Transverse colon (tissue), 4 donors: ENCODE results near the gene RIT2. TPM values are rescaled to one million over a fixed set of nuclear protein-coding genes. Genes with fewer than 3 reads are reported as not detected.

Experiments used
- DNase-seq: peaks from one replicate; pipeline ENCODE4 v3.0.0-alpha.2; 2019
- H3K27ac ChIP-seq, 4 donors: fragments of 200-600 bp; sonication (generic); 2 replicates each; pipeline ENCODE4 v1.5.1; 2016 to 2018; ENCODE audit warnings: inconsistent platforms in 4 of 4
- H3K27me3 ChIP-seq: fragments of 200-600 bp; sonication (generic); 2 replicates; pipeline ENCODE4 v1.5.1; 2017; ENCODE audit warnings: inconsistent platforms
- H3K36me3 ChIP-seq, 4 donors: fragments of 200-600 bp; sonication (generic); 2 replicates each; pipeline ENCODE4 v1.5.1; 2017 to 2019; ENCODE audit warnings: inconsistent platforms in 4 of 4
- H3K4me1 ChIP-seq, 4 donors: fragments of 200-600 bp; sonication (generic); 2 replicates each; pipeline ENCODE4 v1.5.1; 2017 to 2020; ENCODE audit warnings: inconsistent platforms in 4 of 4
- H3K4me3 ChIP-seq, 4 donors: fragments of 200-600 bp; sonication (generic); 1 replicate in 1 of 4; 2 replicates in 3 of 4; pipeline versions ENCODE4 v1.5.1 to v1.6.1; 2017 to 2019; ENCODE audit warnings: inconsistent platforms in 4 of 4
- H3K9me3 ChIP-seq, 2 donors: fragments of 200-600 bp; sonication (generic); 2 replicates each; pipeline ENCODE4 v1.5.1; 2017 to 2019; ENCODE audit warnings: inconsistent platforms in 2 of 2
- EP300 ChIP-seq: sonication (generic); formaldehyde crosslinking; IDR thresholded peaks from one replicate; pipeline ENCODE4 v1.6.1; 2017; ENCODE audit warnings: antibody characterized with exemption, low read depth
- POLR2A ChIP-seq: fragments of 450-650 bp; IDR thresholded peaks from one replicate; pipeline ENCODE4 v1.6.1; 2016; ENCODE audit warnings: antibody characterized with exemption, mild to moderate bottlenecking, moderate library complexity
- POLR2AphosphoS5 ChIP-seq, 3 donors: sonication (generic); formaldehyde crosslinking; IDR thresholded peaks; one replicate each; pipeline ENCODE4 v1.6.1; 2016; ENCODE audit warnings: antibody characterized with exemption in 3 of 3
- WGBS, 2 donors: methylation state at CpG; one replicate each; pipeline ENCODE4 v1.1.5; 2018; ENCODE audit warnings: low coverage in 1 of 2; 5-methylcytosine and 5-hydroxymethylcytosine counted together
- in situ Hi-C, 4 donors: fragments of 200-750 bp; cut with MboI; loops; one replicate each; pipeline versions ENCODE4 v1.15.0 to v1.15.1; 2017; ENCODE audit warnings: low sequenced_read_pairs in 3 of 4, low pct_ligation_motif_present in 1 of 4, low pct_unique_long_range_greater_than_20kb in 1 of 4
- intact Hi-C: fragments of 100-400 bp; cut with DNase I; formaldehyde crosslinking; loops from one replicate; pipeline ENCODE4 v1.15.1; 2023; ENCODE audit warnings: low total_unique reads
- total RNA-seq, 4 donors: library from RNA; depleted of rRNA; stranded (reverse); fragments of >200 nt; gene quantifications; one replicate each; pipeline ENCODE4 v1.1.0, GENCODE V29; 2016
- TF ChIP-seq, protein P1 (sequence below), 5 experiments: fragments of 200-600 bp in 3 of 5; fragments of 450-650 bp in 2 of 5; sonication (generic) in 3 of 5; IDR thresholded peaks; 1 replicate in 2 of 5; 2 replicates in 3 of 5; pipeline ENCODE4 v1.5.1; 2016 to 2017; ENCODE audit warnings: antibody characterized with exemption in 5 of 5, inconsistent platforms in 3 of 5, mild to moderate bottlenecking in 2 of 5, moderate library complexity in 1 of 5

Gene RIT2
- total RNA-seq, 4 donors from 2014 or later = not detected

DNA sequence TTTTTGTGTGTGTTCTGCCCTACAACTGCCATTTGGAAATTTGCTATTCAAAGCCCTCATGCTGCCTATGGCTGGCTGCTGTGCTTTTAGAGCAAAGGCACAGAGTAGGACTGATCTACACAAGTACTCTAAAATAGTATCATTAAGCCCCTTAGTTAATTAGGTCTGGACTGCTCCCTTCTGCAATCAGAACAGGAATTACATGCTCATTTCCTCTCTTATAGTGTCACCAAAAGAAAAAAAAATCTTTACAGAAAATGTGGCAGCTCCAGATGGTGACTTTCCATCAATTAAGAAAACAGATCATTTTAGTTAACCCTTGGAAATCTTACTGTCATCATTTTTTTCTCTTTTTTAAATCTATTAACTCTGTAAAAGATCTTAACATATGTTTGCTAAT lies 337.5 kb downstream of the RIT2 start:
- no peak overlapping the region for H3K27ac ChIP-seq
- intact Hi-C loops = no loop called here
- H3K36me3 ChIP-seq = no peaks in the 10 kb centered on the region

DNA sequence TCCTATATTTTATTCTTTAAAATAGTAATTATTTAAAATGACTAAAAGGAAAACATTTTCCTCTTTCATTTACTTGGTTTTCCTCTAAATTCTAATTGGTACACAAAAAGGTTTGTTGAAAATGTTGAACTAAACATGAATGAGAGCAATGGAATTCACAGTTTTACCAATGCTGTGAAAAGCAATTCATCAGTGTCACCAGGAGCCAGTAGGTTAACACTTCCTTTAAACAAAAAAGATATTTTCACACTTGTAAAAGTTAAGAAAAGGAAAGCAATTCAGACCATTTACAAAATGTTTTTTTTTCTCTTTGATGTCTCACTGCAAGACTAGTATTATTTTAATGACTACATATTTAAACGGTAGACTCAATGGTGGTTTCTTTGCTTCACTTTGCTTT lies 341.6 kb downstream of the RIT2 start:
- in situ Hi-C loops (no loop called here), intact Hi-C loops (no loop called here)
- WGBS, 2 donors = 9% methylated on average over 1 of the region's 1 CpG

More for the DNA sequence above, 337.5 kb downstream of the RIT2 start:
- in situ Hi-C loops = no loop called here
- no peaks in the 10 kb centered on the region for H3K4me1 ChIP-seq
- no peaks in the 10 kb centered on the region for H3K27me3 ChIP-seq
- H3K4me3 ChIP-seq = no peak overlapping the region
- TF ChIP-seq POLR2A = no peak
- no peak for TF ChIP-seq EP300
- TF ChIP-seq POLR2AphosphoS5 (IDR thresholded peaks at IDR 0.05) = no peak
- TF ChIP-seq, protein P1, sequence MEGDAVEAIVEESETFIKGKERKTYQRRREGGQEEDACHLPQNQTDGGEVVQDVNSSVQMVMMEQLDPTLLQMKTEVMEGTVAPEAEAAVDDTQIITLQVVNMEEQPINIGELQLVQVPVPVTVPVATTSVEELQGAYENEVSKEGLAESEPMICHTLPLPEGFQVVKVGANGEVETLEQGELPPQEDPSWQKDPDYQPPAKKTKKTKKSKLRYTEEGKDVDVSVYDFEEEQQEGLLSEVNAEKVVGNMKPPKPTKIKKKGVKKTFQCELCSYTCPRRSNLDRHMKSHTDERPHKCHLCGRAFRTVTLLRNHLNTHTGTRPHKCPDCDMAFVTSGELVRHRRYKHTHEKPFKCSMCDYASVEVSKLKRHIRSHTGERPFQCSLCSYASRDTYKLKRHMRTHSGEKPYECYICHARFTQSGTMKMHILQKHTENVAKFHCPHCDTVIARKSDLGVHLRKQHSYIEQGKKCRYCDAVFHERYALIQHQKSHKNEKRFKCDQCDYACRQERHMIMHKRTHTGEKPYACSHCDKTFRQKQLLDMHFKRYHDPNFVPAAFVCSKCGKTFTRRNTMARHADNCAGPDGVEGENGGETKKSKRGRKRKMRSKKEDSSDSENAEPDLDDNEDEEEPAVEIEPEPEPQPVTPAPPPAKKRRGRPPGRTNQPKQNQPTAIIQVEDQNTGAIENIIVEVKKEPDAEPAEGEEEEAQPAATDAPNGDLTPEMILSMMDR (IDR thresholded peaks at IDR 0.05) = no peak
- no peak for DNase-seq
- no peaks in the 10 kb centered on the region for H3K9me3 ChIP-seq

DNA sequence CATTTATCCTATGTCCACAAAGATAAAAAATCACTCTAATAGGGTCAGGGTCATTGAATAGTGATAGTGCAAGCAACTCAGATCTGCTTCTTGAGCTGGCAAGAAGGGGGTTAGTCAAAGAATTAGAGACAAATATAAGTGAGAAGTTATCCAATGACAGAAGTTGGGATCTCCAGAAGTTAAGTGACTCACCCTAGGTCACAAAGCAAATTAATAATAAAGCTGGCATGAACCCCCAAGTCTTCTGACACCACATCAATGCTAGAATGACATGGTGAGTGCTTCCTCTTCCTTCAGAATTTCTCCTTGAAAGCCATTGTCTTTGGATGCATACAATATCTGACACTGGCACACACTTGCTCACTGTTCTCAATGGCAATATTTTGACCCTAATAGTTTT lies 343.5 kb downstream of the RIT2 start:
- Histone ChIP-seq H3K9me3 (no peaks in the 10 kb centered on the region), H3K4me1 (no peaks in the 10 kb centered on the region), H3K4me3 (no peak overlapping the region), H3K27me3 (no peaks in the 10 kb centered on the region), H3K36me3 (no peaks in the 10 kb centered on the region), H3K27ac (no peak overlapping the region)
- in situ Hi-C loops = no loop called here
- TF ChIP-seq EP300 (no peak), POLR2AphosphoS5 (IDR thresholded peaks at IDR 0.05) (no peak), POLR2A (no peak)
- TF ChIP-seq, protein P1 (IDR thresholded peaks at IDR 0.05) = no peak
- no peak for DNase-seq
- intact Hi-C loops = no loop called here

More for the DNA sequence above, 341.6 kb downstream of the RIT2 start:
- Histone ChIP-seq H3K4me3 (no peak overlapping the region), H3K27me3 (no peaks in the 10 kb centered on the region), H3K36me3 (no peaks in the 10 kb centered on the region), H3K27ac (no peak overlapping the region), H3K9me3 (no peaks in the 10 kb centered on the region), H3K4me1 (no peaks in the 10 kb centered on the region)
- DNase-seq = no peak
- no peak for TF ChIP-seq POLR2A
- TF ChIP-seq EP300 = no peak
- TF ChIP-seq POLR2AphosphoS5 (IDR thresholded peaks at IDR 0.05) = no peak
- TF ChIP-seq, protein P1 (IDR thresholded peaks at IDR 0.05) = no peak

DNA sequence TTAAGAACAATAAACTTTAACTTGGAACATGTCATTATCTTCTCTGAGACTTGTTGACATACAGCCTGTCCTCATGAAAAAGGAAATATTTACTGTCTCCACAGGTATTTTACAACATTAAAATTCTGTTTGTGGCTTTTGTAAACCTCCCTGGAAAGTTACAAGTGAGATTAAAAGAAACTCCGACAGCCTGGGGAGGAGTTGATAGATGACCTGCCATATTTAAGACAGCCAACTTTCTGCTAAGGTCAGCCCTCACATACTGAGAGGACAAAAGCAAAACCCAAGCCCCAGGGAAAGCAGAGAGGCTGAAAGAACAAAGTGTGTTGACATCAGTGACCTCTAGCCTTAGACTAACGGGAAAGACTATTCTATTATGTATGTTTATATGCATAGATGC lies 350.2 kb downstream of the RIT2 start:
- Histone ChIP-seq H3K36me3 (no peaks in the 10 kb centered on the region), H3K9me3 (no peaks in the 10 kb centered on the region), H3K27me3 (no peaks in the 10 kb centered on the region), H3K4me1 (no peaks in the 10 kb centered on the region), H3K27ac (no peak overlapping the region), H3K4me3 (no peak overlapping the region)
- DNase-seq = no peak
- in situ Hi-C loops (no loop called here), intact Hi-C loops (no loop called here)
- WGBS, 2 donors = 19 to 23% methylated on average over 2 of the region's 2 CpGs
- TF ChIP-seq POLR2AphosphoS5 (IDR thresholded peaks at IDR 0.05) = no peak
- no peak for TF ChIP-seq POLR2A

DNA sequence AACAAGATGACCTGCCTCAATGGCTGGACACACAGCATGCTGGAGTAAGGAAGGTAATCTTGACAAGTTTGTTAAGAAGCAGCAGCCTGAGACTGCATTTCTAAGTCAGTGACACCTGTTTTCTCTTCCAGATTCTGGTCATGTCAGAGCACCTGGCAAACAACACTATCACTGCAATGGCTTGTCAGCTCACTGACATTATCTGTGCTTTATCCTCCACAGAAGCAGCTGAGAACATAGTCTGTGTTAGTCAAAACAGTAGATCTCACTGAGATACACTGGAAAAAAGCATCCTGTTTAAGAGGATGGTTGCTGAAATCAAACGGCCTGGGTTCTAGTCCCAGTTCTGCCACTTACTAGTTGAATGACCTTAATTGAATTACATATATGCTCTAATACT lies 355.2 kb downstream of the RIT2 start:
- Histone ChIP-seq H3K27ac (no peak overlapping the region), H3K36me3 (no peaks in the 10 kb centered on the region), H3K4me3 (no peak overlapping the region), H3K4me1 (no peaks in the 10 kb centered on the region), H3K27me3 (no peaks in the 10 kb centered on the region), H3K9me3 (no peaks in the 10 kb centered on the region)
- no peak for DNase-seq
- in situ Hi-C loops (no loop called here), intact Hi-C loops (no loop called here)
- TF ChIP-seq POLR2A (no peak), POLR2AphosphoS5 (IDR thresholded peaks at IDR 0.05) (no peak), EP300 (no peak)
- TF ChIP-seq, protein P1 (IDR thresholded peaks at IDR 0.05) = no peak
- whole genome bisulfite sequencing, 2 donors = 38 to 78% methylated on average over 1 of the region's 1 CpG
